ENCODE measurements around the gene CNOT6. TPM values are rescaled to one million over a fixed set of nuclear protein-coding genes. Genes with fewer than 3 reads are reported as not detected.
"Not testable (repeated sequence)": the region's sequence is repeated elsewhere in the genome, so short reads cannot be mapped to it uniquely, and the experiment has no call there.

The CNOT6 gene
- total and polyA plus RNA-seq, 5 experiments from 2014 or later: 6.0 to 50.7 (median 11.1) TPM

DNA sequence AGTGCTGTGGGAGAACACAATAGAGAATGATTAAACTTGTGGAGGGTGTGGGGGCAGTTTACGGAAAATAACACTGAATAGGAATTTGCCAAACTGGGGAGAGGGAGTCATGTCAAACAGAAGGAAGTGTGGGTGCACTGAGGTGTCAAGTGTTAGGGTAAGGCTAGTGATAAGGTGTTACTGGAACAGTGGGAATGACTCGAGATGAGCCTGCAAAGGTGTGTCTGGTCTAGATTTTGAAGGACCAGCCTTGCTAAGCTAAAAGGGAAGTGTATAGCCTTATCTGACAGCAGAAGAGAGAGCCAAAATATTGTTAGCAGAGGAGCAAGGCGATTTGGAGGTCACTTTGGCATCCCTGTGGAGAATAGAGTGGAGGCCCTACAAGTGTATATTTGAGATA is 4.2 kb downstream of the CNOT6 start:
- H3K9me3 Mint-ChIP-seq: no peaks in the 10 kb centered on the region
- peak overlapping the region in 2 of 10 donors; percentile 20 to 60 for H3K27ac Mint-ChIP-seq
- H3K27me3 Mint-ChIP-seq: no peaks in the 10 kb centered on the region
- no peak overlapping the region for H3K4me3 Mint-ChIP-seq
- POLR2A ChIA-PET: no interaction called here
- peaks cover 0 to 17% (median 4%) of the 10 kb centered on the region in 3 donors for H3K36me3 Mint-ChIP-seq
- ATAC-seq: no peak
- no peak for DNase-seq
- peaks cover 18 to 50% (median 30%) of the 10 kb centered on the region in 4 donors for H3K4me1 Mint-ChIP-seq

DNA sequence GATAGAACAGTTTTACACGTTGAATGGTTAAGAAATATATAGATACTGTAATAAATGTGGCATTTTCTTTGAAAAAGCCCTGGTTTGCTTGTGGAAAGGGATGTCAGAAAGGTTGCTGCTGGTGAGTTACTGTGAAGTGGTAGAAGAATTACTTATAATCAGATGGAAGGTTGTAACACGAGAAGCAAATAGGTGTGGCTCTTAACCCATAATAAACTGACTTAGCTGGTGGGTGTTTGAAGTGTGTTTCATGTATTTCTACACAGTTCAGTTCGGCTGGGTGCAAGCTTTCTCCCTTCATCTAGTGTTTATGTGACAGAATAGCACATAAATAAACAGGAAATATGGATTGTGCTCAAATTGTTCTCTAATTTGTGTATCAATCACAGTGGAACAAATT is 5.5 kb downstream of the CNOT6 start:
- Mint-ChIP-seq H3K9me3 (no peaks in the 10 kb centered on the region), H3K36me3 (peaks cover 4 to 15% (median 4%) of the 10 kb centered on the region in 3 donors), H3K27ac (peak overlapping the region in 6 of 10 donors; percentile 11 to 54 (median 36)), H3K27me3 (no peaks in the 10 kb centered on the region), H3K4me3 (no peak overlapping the region), H3K4me1 (peaks cover 17 to 54% (median 28%) of the 10 kb centered on the region in 4 donors)
- POLR2A ChIA-PET: no interaction called here
- DNase-seq (no peak), ATAC-seq (no peak)

DNA sequence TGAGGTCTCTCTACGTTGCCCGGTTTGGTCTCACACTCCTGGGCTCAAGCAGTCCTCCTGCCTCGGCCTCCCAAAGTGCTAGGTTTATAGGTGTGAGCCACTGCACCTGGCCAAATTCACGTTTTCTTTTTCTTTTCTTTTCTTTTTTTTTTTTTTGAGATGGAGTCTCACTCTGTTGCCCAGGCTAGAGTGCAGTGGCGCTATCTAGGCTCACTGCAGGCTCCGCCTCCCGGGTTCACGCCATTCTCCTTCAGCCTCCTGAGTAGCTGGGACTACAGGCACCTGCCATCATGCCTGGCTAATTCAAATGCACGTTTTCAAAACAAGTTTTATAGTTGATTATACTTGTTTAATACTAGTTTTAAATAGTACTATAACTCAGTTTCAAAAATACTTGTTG is 6.1 kb downstream of the CNOT6 start:
- H3K9me3 Mint-ChIP-seq, DNase-seq, POLR2A ChIA-PET, H3K4me3 Mint-ChIP-seq, ATAC-seq, H3K27me3 Mint-ChIP-seq: not testable (repeated sequence)
- H3K36me3 Mint-ChIP-seq: peaks cover 4 to 15% (median 4%) of the 10 kb centered on the region in 3 donors
- H3K4me1 Mint-ChIP-seq: peaks cover 17 to 53% (median 24%) of the 10 kb centered on the region in 4 donors
- peak overlapping the region in 1 of 10 donors; percentile 18 for H3K27ac Mint-ChIP-seq

DNA sequence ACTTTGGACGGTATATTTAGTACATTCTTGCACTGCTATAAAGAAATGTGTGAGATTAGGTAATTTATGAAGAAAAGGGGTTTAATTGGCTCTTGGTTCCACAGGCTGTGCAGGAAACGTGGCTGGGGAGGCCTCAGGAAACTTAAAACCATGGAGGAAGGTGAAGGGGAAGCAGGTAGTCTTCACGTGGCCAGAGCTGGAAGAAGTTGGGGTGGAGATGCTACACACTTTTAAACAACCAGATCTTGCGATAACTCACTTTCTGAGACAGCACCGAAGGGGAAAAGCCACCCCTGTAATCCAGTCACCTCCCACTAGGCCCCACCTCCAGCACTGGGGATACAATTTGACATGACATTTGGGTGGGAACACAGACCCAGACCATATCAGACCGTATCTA is 13.5 kb downstream of the CNOT6 start:
- peak overlapping the region in 5 of 10 donors; percentile 0 to 86 (median 9) for H3K27ac Mint-ChIP-seq
- DNase-seq (no peak), ATAC-seq (no peak)
- no peaks in the 10 kb centered on the region for H3K9me3 Mint-ChIP-seq
- peaks cover 4 to 19% (median 7%) of the 10 kb centered on the region in 3 donors for H3K36me3 Mint-ChIP-seq
- POLR2A ChIA-PET: no interaction called here
- no peaks in the 10 kb centered on the region for H3K27me3 Mint-ChIP-seq
- peaks cover 21 to 50% (median 43%) of the 10 kb centered on the region in 4 donors for H3K4me1 Mint-ChIP-seq
- peak overlapping the region in 2 of 10 donors; percentile 3 to 59 for H3K4me3 Mint-ChIP-seq

DNA sequence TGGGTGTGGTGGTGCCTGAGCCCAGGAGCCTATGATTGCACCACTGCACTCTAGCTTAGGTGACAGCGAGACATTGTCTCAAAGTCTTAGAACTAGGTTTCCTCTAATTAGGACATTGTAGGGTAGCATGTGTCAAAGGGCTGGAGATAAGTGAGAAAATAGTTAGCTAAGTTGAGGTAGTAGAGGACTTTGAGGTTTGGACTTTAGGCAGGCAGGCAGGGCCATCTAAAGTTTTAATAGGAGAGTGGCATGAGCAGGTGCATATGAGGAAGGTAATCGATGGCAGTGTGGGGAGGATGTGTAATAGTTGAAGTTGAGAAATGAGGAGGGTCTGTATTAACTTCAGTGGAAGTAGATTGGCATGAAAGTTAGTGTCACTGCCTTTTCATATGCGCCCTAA is 21.1 kb downstream of the CNOT6 start:
- Mint-ChIP-seq H3K36me3 (peaks cover 0 to 26% (median 9%) of the 10 kb centered on the region in 3 donors), H3K4me1 (peaks cover 33 to 59% (median 58%) of the 10 kb centered on the region in 4 donors), H3K27ac (peak overlapping the region in 7 of 10 donors; percentile 0 to 39 (median 5)), H3K27me3 (no peaks in the 10 kb centered on the region), H3K9me3 (no peaks in the 10 kb centered on the region), H3K4me3 (peak overlapping the region in 4 of 10 donors; percentile 4 to 50 (median 8))
- DNase-seq (no peak), ATAC-seq (no peak)
- POLR2A ChIA-PET: no interaction called here

DNA sequence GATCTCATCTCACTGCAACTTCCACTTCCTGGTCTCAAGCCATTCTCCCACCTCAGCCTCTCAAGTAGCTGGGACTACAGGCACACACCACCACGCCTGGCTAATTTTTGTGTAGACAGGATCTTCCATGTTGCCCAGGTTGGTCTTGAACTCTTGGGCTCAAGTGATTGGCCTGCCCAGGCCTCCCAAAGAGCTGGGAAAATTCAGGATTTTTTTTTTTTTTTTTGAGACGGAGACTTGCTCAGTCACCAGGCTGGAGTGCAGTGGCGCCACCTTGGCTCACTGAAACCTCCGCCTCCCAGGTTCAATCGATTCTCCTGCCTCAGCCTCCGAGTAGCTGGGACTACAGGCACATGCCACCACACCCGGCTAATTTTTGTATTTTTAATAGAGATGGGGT is 21.8 kb downstream of the CNOT6 start:
- H3K9me3 Mint-ChIP-seq, POLR2A ChIA-PET, ATAC-seq, DNase-seq, H3K4me3 Mint-ChIP-seq, H3K27me3 Mint-ChIP-seq: not testable (repeated sequence)
- peaks cover 33 to 62% (median 60%) of the 10 kb centered on the region in 4 donors for H3K4me1 Mint-ChIP-seq
- H3K27ac Mint-ChIP-seq: peak overlapping the region in 2 of 10 donors; percentile 10 to 57
- H3K36me3 Mint-ChIP-seq: peaks cover 0 to 28% (median 9%) of the 10 kb centered on the region in 3 donors

DNA sequence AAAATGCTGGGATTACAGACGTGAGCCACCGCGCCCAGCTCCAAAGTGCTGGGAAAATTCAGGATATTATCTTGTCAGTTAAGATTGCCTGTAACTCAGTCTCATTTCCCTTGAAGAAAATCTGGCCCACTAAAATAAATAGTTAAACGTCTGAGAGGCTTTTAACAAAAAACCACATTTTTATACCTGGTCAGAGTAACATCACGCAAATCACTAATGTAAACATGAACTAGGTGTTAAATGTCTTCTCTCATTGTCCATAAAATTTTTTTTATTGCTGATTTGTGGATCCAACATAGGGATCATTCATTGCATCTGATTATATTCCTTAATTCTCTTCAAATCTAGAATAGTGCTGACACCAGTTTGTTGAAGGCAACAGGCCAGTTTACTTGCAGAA is 22.3 kb downstream of the CNOT6 start:
- POLR2A ChIA-PET: no interaction called here
- Mint-ChIP-seq H3K27me3 (no peaks in the 10 kb centered on the region), H3K36me3 (peaks cover 0 to 29% (median 9%) of the 10 kb centered on the region in 3 donors), H3K4me3 (no peak overlapping the region), H3K9me3 (no peaks in the 10 kb centered on the region), H3K27ac (peak overlapping the region in 7 of 10 donors; percentile 10 to 57 (median 42)), H3K4me1 (peaks cover 34 to 66% (median 64%) of the 10 kb centered on the region in 4 donors)
- no peak for ATAC-seq
- DNase-seq: no peak

DNA sequence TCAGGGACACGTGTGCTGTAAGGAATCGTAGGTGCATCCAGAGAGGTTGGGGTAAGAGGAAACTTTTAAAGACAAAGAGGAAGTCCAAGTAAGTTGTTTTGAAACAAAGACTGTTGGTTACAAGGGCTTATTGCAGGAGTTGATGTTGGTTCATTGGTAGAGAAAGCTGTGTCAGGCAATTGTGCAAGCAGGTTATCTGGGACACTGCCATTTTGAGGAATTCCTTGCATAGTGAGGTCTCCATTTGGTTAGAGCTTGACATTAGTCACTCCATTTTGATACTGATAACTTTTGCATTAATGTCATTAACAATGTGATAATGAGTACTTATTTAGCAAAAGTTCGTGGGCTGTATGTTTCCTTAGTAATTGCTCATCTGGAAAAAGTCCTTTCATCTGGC is 24.9 kb downstream of the CNOT6 start:
- Mint-ChIP-seq H3K9me3 (no peaks in the 10 kb centered on the region), H3K27me3 (no peaks in the 10 kb centered on the region), H3K4me1 (peaks cover 45 to 83% (median 82%) of the 10 kb centered on the region in 4 donors), H3K4me3 (peak overlapping the region in 2 of 10 donors; percentile 5 to 16), H3K27ac (peak overlapping the region in 1 of 10 donors; percentile 49), H3K36me3 (peaks cover 0 to 29% (median 4%) of the 10 kb centered on the region in 3 donors)
- DNase-seq: no peak
- no peak for ATAC-seq
- POLR2A ChIA-PET: no interaction called here

DNA sequence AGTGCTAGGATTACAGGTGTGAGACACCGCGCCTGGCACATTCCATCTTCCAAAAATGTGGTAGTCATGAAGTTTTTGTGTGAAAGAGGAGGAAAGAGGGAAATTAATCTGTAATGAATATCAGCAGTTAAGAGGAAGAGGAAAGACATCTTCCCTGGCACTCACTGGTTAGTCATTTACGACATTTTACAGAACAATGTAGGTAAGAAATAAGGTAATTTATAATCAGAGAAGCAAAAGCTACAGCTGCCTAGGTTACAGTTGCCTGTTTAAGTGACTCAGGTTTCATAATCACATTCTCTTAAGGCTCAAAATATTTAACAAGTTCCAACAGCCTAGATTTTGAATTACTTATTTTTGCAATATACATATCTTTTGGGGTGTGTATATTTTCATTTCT is 26.9 kb downstream of the CNOT6 start:
- POLR2A ChIA-PET: interaction anchor here (1.5 kb wide), 1 partner anchor 85 kb away, joined by 4 read pairs; no protein-coding TSS in a partner anchor
- no peak for ATAC-seq
- Mint-ChIP-seq H3K27ac (peak overlapping the region in 2 of 10 donors; percentile 36 to 55), H3K4me3 (no peak overlapping the region), H3K9me3 (no peaks in the 10 kb centered on the region), H3K27me3 (no peaks in the 10 kb centered on the region), H3K36me3 (peaks cover 0 to 15% (median 4%) of the 10 kb centered on the region in 3 donors), H3K4me1 (peaks cover 42 to 85% (median 82%) of the 10 kb centered on the region in 4 donors)
- no peak for DNase-seq

DNA sequence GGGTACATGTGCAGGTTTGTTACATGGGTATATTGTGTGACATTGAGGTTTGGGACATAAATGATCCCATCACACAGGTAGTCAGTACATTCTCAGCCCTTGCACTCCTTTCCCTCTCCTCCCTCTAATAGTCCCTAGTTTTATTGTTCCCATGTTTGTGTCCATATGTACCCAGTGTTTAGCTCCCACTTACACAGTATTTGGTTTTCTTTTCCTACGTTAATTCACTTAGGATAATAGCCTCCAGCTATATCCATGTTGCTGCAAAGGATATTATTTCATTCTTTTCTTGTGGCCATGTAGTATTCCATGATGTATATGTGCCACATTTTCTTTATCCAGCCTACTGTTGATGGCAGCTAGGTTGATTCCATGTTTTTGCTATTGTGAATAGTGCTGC is 27.4 kb downstream of the CNOT6 start:
- Mint-ChIP-seq H3K36me3 (peaks cover 0 to 15% (median under 1%) of the 10 kb centered on the region in 3 donors), H3K27ac (peak overlapping the region in 5 of 10 donors; percentile 11 to 29 (median 12)), H3K4me1 (peaks cover 42 to 85% (median 83%) of the 10 kb centered on the region in 4 donors), H3K4me3 (no peak overlapping the region), H3K27me3 (no peaks in the 10 kb centered on the region), H3K9me3 (no peaks in the 10 kb centered on the region)
- DNase-seq: no peak
- POLR2A ChIA-PET: interaction anchor here (1.5 kb wide), 1 partner anchor 85 kb away, joined by 4 read pairs; no protein-coding TSS in a partner anchor
- no peak for ATAC-seq

DNA sequence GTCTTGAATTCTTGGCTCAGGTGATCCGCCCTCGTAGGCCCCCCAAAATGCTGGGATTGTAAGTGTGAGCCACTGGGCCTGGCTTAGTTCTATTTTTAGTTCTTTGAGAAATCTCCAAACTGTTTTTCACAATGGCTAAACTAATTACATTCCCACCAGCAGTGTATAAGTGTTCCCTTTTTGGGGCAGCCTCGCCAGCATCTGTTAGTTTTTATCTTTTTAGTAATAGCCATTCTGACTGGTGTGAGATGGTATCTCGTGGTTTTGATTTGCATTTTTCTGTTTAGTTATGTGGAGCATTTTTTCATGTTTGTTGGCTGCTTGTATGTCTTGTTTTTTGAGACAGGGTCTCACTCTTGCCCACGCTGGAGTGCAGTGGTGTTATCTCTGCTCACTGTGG is 28.2 kb downstream of the CNOT6 start:
- ATAC-seq: no peak
- Mint-ChIP-seq H3K27ac (peak overlapping the region in 8 of 10 donors; percentile 11 to 72 (median 38)), H3K27me3 (no peaks in the 10 kb centered on the region), H3K4me1 (peaks cover 38 to 81% (median 77%) of the 10 kb centered on the region in 4 donors), H3K9me3 (no peaks in the 10 kb centered on the region), H3K36me3 (peaks cover 0 to 14% (median 0%) of the 10 kb centered on the region in 3 donors), H3K4me3 (peak overlapping the region in 1 of 10 donors; percentile 29)
- POLR2A ChIA-PET: interaction anchor here (1.5 kb wide), 1 partner anchor 84 kb away, joined by 4 read pairs; no protein-coding TSS in a partner anchor
- DNase-seq: no peak

DNA sequence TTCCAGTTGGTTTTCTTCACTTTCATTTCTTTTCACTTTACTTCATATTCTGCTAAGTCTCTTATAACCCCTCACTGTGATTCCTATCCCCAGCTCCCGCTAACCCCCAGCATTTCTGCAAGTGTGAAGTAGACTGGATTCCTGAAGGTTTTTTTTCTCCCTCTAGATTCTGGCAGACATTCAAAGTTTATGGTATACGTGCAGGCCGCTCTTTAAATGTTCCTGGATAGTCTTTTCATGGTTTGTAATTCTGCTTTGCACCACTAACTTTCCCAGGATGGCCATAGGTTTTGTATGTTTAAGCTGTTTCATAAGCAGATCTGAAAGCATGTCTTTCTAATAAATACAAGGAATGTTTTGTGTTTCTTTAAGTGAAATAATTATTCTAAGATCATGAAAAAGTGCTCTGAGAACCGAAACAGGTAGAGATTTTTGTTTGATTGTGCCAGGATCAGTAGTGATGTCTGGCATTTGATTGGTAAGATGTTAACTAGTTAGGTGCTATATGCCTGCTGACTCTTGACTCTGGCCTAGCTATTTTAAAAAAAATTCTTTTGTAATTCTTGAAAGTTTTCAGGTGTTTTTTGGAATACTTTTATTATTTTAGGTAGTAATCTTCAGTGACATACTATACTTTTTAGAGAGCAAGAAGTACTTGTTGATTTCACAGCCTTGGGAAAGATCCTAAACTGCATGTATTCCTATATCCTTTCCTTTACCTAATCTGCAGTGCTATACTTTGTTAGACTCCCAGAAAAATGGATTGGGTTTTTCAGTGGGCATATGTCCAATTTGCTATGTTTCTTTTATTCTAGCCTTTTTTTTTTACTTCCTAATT is 29.7 kb downstream of the CNOT6 start:
- DNase-seq (no peak), ATAC-seq (no peak)
- Mint-ChIP-seq H3K4me1 (peaks cover 33 to 71% (median 69%) of the 10 kb centered on the region in 4 donors), H3K4me3 (peak overlapping the region in 7 of 10 donors; percentile 5 to 42 (median 11)), H3K27ac (peak overlapping the region in 9 of 10 donors; percentile 13 to 70 (median 42)), H3K27me3 (no peaks in the 10 kb centered on the region), H3K36me3 (peaks cover 0 to 21% (median 0%) of the 10 kb centered on the region in 3 donors), H3K9me3 (no peaks in the 10 kb centered on the region)
- POLR2A ChIA-PET: interaction anchor here (1.8 kb wide), 2 partner anchors 29 to 67 kb away, joined by 6 to 8 read pairs; partner anchors contain the start of genes CNOT6 and SCGB3A1

Data from naive thymus-derived CD8-positive, alpha-beta T cell (primary cell).